IMR-90 (cell line): ENCODE results near the gene HLA-DPA1. TPM values are rescaled to one million over a fixed set of nuclear protein-coding genes. Genes with fewer than 3 reads are reported as not detected.
A peak's percentile ranks its signal among the peaks of the same experiment; 100 is the strongest.

ENCODE experiments used
- ATAC-seq: fragments of 200-7000 bp; cut with Tn5 transposase; 2 replicates; pipeline ENCODE4 v1.9.1; 2020; ENCODE audit warnings: low read depth, mild to moderate bottlenecking, moderate library complexity
- BruUV-seq: library from RNA; stranded (reverse); fragments of 400-500 nt; replicated peaks from 2 replicates; lab custom pipeline; 2021; lab: Mats Ljungman, UMichigan
- CTCF ChIA-PET: fragments of 300-600 bp; formaldehyde crosslinking; extraction: SDS; loops from one replicate; lab custom pipeline; 2021; ENCODE audit warnings: antibody characterized with exemption; lab: Yijun Ruan, JAX
- POLR2A ChIA-PET: fragments of 300-600 bp; sonication (Branson Sonifier 250); formaldehyde crosslinking; loops from one replicate; lab custom pipeline; 2022; ENCODE audit warnings: antibody characterized with exemption; ENCODE audit not compliant: unreplicated experiment; lab: Charles Lee
- DNase-seq: peaks from one replicate; pipeline ENCODE4 v3.0.0; 2013
- H2AFZ ChIP-seq: replicated peaks from 2 replicates; pipeline ENCODE3; 2013; ENCODE audit warnings: low read length, mild to moderate bottlenecking; ENCODE audit not compliant: poor library complexity
- H2AK5ac ChIP-seq: 2 replicates; pipeline ENCODE4 v1.6.1; 2013; ENCODE audit warnings: low read depth, low read length, inconsistent platforms
- H2AK9ac ChIP-seq: replicated peaks from 2 replicates; pipeline ENCODE3; 2013; ENCODE audit warnings: mild to moderate bottlenecking, low read depth, low read length, moderate library complexity; ENCODE audit not compliant: poor library complexity
- H2BK120ac ChIP-seq: 2 replicates; pipeline ENCODE4 v1.6.1; 2013; ENCODE audit warnings: low read depth, low read length, inconsistent platforms
- H2BK15ac ChIP-seq: 3 replicates; pipeline ENCODE4 v1.6.1; 2013; ENCODE audit warnings: low read depth, low read length, inconsistent platforms
- H2BK20ac ChIP-seq: 2 replicates; pipeline ENCODE4 v1.6.1; 2013; ENCODE audit warnings: low read depth, mild to moderate bottlenecking, inconsistent platforms, low read length, moderate library complexity
- H2BK5ac ChIP-seq: 2 replicates; pipeline ENCODE4 v1.6.1; 2013; ENCODE audit warnings: mild to moderate bottlenecking, low read depth, low read length, inconsistent platforms; ENCODE audit not compliant: poor library complexity, severe bottlenecking
- H3K14ac ChIP-seq: replicated peaks from 2 replicates; pipeline ENCODE4 v1.6.1; 2013; ENCODE audit warnings: low read depth, low read length, inconsistent platforms
- H3K18ac ChIP-seq: 2 replicates; pipeline ENCODE4 v1.6.1; 2013; ENCODE audit warnings: low read depth, low read length, control low read depth
- H3K23ac ChIP-seq: 2 replicates; pipeline ENCODE4 v1.6.1; 2013; ENCODE audit warnings: low read depth, low read length, inconsistent platforms
- H3K27ac ChIP-seq: 2 replicates; pipeline ENCODE4 v1.5.1; 2013; ENCODE audit warnings: mild to moderate bottlenecking, control low read depth, low read length; ENCODE audit not compliant: insufficient read depth
- H3K27me3 ChIP-seq: 2 replicates; pipeline ENCODE4 v1.6.1; 2013; ENCODE audit warnings: low read length; ENCODE audit not compliant: control insufficient read depth, insufficient read depth
- H3K36me3 ChIP-seq: 2 replicates; pipeline ENCODE4 v1.6.1; 2013; ENCODE audit warnings: low read length, mixed read lengths; ENCODE audit not compliant: control insufficient read depth, insufficient read depth
- H3K4ac ChIP-seq: 2 replicates; pipeline ENCODE4 v1.6.1; 2013; ENCODE audit warnings: low read depth, low read length, inconsistent platforms
- H3K4me1 ChIP-seq: 2 replicates; pipeline ENCODE4 v1.6.1; 2013; ENCODE audit warnings: low read length, mixed read lengths; ENCODE audit not compliant: control insufficient read depth, insufficient read depth
- H3K4me2 ChIP-seq: 2 replicates; pipeline ENCODE4 v1.6.1; 2013; ENCODE audit warnings: low read depth, mild to moderate bottlenecking, control low read depth, low read length, moderate library complexity
- H3K4me3 ChIP-seq: 2 replicates; pipeline ENCODE4 v1.5.1; 2013; ENCODE audit warnings: low read depth, mild to moderate bottlenecking, control low read depth, low read length, moderate library complexity; ENCODE audit not compliant: insufficient read depth
- H3K56ac ChIP-seq: 2 replicates; pipeline ENCODE4 v1.6.1; 2013; ENCODE audit warnings: low read length, inconsistent platforms; ENCODE audit not compliant: insufficient read depth; ENCODE audit errors: extremely low read depth
- H3K79me1 ChIP-seq, 2 experiments: 2 replicates each; pipeline ENCODE4 v1.6.1; 2013; ENCODE audit warnings: low read length in 2 of 2, inconsistent platforms in 1 of 2, low read depth in 1 of 2
- H3K9ac ChIP-seq: 2 replicates; pipeline ENCODE4 v1.6.1; 2013; ENCODE audit warnings: low read depth, low read length, control low read depth
- H3K9me1 ChIP-seq: 2 replicates; pipeline ENCODE4 v1.6.1; 2013; ENCODE audit warnings: low read length, inconsistent platforms; ENCODE audit not compliant: insufficient read depth
- H3K9me3 ChIP-seq: 2 replicates; pipeline ENCODE4 v1.6.1; 2013; ENCODE audit warnings: low read length; ENCODE audit not compliant: control insufficient read depth, insufficient read depth
- H4K20me1 ChIP-seq: 2 replicates; pipeline ENCODE4 v1.6.1; 2013; ENCODE audit warnings: low read length, inconsistent platforms; ENCODE audit not compliant: insufficient read depth
- H4K5ac ChIP-seq: 2 replicates; pipeline ENCODE4 v1.6.1; 2013; ENCODE audit warnings: mild to moderate bottlenecking, low read depth, low read length, control low read depth
- H4K8ac ChIP-seq, 2 experiments: 2 replicates each; pipeline ENCODE4 v1.6.1; 2013; ENCODE audit warnings: low read depth in 2 of 2, low read length in 2 of 2, control low read depth in 1 of 2, inconsistent platforms in 1 of 2
- H4K91ac ChIP-seq: 2 replicates; pipeline ENCODE4 v1.6.1; 2013; ENCODE audit warnings: low read depth, low read length, inconsistent platforms; ENCODE audit not compliant: insufficient read depth
- CEBPB ChIP-seq: IDR thresholded peaks from 2 replicates; pipeline ENCODE4 v1.6.1; 2012; ENCODE audit warnings: low read depth, low read length, improper control_type of control experiment
- CHD1 ChIP-seq: IDR thresholded peaks from 2 replicates; pipeline ENCODE4 v1.6.1; 2012; ENCODE audit warnings: low read depth, low read length, improper control_type of control experiment
- MXI1 ChIP-seq: IDR thresholded peaks from 2 replicates; pipeline ENCODE4 v1.6.1; 2012; ENCODE audit warnings: low read depth, mild to moderate bottlenecking, low read length, moderate library complexity, borderline replicate concordance
- RCOR1 ChIP-seq: IDR thresholded peaks from 2 replicates; pipeline ENCODE4 v1.6.1; 2012; ENCODE audit warnings: mild to moderate bottlenecking, low read length, improper control_type of control experiment; ENCODE audit not compliant: insufficient replicate concordance
- RFX5 ChIP-seq: IDR thresholded peaks from 2 replicates; pipeline ENCODE4 v1.8.0; 2012; ENCODE audit warnings: low read depth, mild to moderate bottlenecking, low read length, moderate library complexity
- SMC3 ChIP-seq: fragments of 150-350 bp; IDR thresholded peaks from 2 replicates; pipeline ENCODE4 v1.6.1; 2016; ENCODE audit warnings: low read depth, mild to moderate bottlenecking, antibody characterized with exemption, low read length, moderate library complexity
- WGBS, 2 experiments: methylation state at CpG; one replicate each; pipeline versions ENCODE4 v1.1.5 to v1.1.7; 2013; ENCODE audit warnings: missing lambda C conversion rate in 2 of 2; ENCODE audit not compliant: insufficient read length in 1 of 2; ENCODE audit errors: extremely low coverage in 2 of 2; 5-methylcytosine and 5-hydroxymethylcytosine counted together
- dilution Hi-C: fragments of 300-500 bp; cut with HindIII; formaldehyde crosslinking; loops from one replicate; pipeline ENCODE4 v1.14.3; 2018; ENCODE audit warnings: low sequenced_read_pairs; ENCODE audit not compliant: unreplicated experiment
- in situ Hi-C: fragments of 300-500 bp; cut with MboI; formaldehyde crosslinking; loops from 3 replicates; pipeline ENCODE4 v1.14.3; 2019; ENCODE audit warnings: low sequenced_read_pairs, inconsistent platforms, mixed read lengths
- intact Hi-C: fragments of 100-400 bp; cut with micrococcal nuclease; formaldehyde crosslinking; loops from 2 replicates; pipeline ENCODE4 v1.10.0; 2022
- polyA plus RNA-seq, 3 experiments: library from polyadenylated mRNA; depleted of rRNA; stranded (reverse); fragments of >200 nt; gene quantifications; 2 replicates each; pipeline ENCODE4 v1.2.3, GENCODE V29; 2012; ENCODE audit warnings: low replicate concordance in 1 of 3
- total RNA-seq: library from RNA; depleted of rRNA; stranded (reverse); fragments of >200 nt; gene quantifications from 2 replicates; pipeline ENCODE4 v1.2.3, GENCODE V29; 2012

HLA-DPA1 gene
- total and polyA plus RNA-seq, 2 of the 4 experiments (the other 2 are of a cell fraction), result not detected

DNA sequence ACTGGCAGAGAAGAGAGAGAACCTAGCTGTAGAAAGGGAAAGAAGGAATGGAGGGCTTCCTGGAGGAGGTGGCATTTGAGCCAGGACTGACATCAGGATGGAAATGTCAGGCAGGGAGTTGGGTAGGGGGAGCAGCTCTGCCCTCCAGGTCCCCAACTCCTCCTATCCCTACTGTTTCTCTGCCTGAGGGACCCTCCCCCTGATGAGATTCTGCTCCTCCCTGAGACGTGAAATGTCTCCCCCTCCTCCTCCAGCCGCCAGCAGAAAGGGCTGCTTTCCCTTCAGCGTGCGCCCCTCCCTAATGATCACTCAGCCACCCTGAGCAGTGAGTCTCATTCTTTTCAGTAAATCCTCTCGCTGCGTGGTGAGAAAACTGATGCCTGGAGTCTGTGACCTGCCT lies 43.0 kb upstream of the HLA-DPA1 start:
- dilution Hi-C loops, result no loop called here
- in situ Hi-C loops, result no loop called here
- Histone ChIP-seq H3K27ac (no peak overlapping the region), H3K79me1 (no peaks in the 10 kb centered on the region), H3K9ac (no peak overlapping the region), H3K14ac (no peak overlapping the region), H2AK9ac (no peak overlapping the region), H4K8ac (no peak overlapping the region), H2BK20ac (no peak overlapping the region), H2AFZ (no peak overlapping the region), H4K5ac (no peak overlapping the region), H3K18ac (no peak overlapping the region), H3K4me1 (no peaks in the 10 kb centered on the region; the same call in 1 of the 2 replicates), H3K23ac (no peak overlapping the region), H2BK120ac (no peak overlapping the region), H3K4ac (no peak overlapping the region), H2BK5ac (no peak overlapping the region), H4K91ac (no peak overlapping the region), H4K20me1 (no peaks in the 10 kb centered on the region), H3K9me3 (no peaks in the 10 kb centered on the region), H3K36me3 (no peaks in the 10 kb centered on the region), H3K56ac (no peak overlapping the region), H2AK5ac (no peak overlapping the region), H3K9me1 (no peaks in the 10 kb centered on the region), H3K4me2 (no peak overlapping the region), H3K4me3 (no peak overlapping the region), H3K27me3 (peaks cover 54% of the 10 kb centered on the region), H2BK15ac (no peak overlapping the region)
- ATAC-seq (0 out of 2 replicates have a peak, but pooled peaks have one; percentile 7), DNase-seq (no peak)
- 0% methylated on average over 1 of the region's 6 CpGs; no CpG with 5 or more reads in 1 of the 2 experiments for WGBS, 2 experiments
- TF ChIP-seq CHD1 (no peak), MXI1 (no peak), CEBPB (no peak), RCOR1 (no peak), SMC3 (no peak), RFX5 (no peak)
- CTCF ChIA-PET, result no interaction called here
- BruUV-seq, result no TSS peak
- POLR2A ChIA-PET, result no interaction called here
- intact Hi-C loops, result no loop called here
